K562 treated with DMSO at 1 percent for 12 hours (cell line): ENCODE results near the gene SIN3A. TPM values are rescaled to one million over a fixed set of nuclear protein-coding genes. Genes with fewer than 3 reads are reported as not detected.

Experiments used
- total RNA-seq: library from RNA; unstranded; fragments of 300-600 nt; gene quantifications from 2 replicates; pipeline ENCODE4 v1.2.3, GENCODE V29; 2022; ENCODE audit not compliant: insufficient read depth

SIN3A gene
- total RNA-seq, result 9.1 and 32.6 TPM in 2 replicates

DNA sequence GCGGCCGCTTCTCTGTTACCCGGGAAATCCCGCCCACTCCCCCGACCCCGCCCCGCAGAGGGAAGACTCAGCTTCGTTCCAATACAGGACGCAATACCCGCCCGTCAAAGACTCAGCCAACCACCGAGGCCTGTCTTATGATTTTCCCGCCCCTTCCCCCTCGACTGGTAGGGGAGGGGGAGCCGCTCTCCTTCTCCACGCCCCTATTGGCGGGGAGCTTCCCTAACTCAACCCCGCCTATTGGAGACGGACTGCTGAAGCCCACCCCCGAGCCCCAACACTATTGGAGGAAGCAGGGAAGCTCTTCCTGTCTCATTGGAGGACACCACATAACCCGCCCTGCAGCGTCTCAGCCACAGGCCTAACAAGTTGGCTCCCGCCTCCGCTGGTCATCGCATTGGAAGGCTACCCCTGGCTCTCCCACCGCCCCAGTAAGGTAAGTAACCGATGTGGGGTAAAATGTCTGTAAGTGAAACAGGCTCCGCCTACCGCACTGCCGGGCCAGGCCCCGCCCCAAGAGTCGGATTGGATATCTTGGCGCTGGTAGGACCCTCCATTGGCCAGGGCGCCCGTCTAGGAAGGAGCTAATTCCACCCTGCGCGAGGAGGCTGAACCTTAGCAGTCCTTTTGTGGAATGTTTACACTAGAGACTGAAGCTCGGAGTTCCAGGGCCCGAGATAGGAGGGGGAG, at the start of gene SIN3A:
Gene SIN3A (minus strand): TSS at position 17 of the 690 bp plus-strand sequence. CDS start 21,315 bp downstream, outside the sequence.

DNA sequence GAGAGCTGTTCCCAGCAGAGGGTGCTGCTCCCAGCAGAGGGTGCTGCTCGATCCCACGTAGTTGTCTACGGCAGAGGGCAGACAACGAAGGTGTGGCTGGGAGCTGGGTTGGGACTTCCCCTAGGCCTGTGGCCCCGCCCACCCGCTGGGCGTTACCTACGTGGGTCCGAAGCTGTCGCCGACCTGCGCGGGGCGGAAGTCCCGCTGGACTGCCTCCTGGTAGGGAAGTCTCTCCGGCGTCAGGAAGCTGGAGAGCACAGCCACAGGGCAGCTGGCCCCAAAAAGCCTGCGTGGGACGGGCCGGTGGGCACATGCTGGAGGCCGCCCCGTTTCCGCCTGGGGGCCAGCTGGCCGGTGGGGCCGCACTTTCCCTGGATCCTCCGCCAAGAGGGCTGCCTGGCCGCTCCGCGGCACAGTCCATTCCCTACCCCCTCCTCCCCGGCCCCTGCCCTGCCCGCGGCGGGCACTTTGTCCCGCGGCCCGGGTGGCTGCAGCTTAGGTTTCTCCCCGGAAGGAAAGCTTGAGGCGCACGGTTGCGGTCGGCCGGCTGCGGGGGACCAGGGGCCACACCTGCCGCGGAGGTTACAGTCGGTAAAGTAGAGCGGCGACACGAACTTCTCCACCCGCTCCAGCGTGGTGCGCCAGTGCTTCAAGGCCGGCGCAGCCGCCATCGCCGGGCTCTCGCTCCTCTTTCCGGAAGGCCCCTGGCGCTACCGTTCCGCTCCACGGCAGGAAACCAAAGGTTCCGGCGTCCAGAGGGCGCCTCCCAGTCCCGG, 83.4 kb downstream of the SIN3A start, which contains the start of gene MAN2C1:
Gene MAN2C1 (minus strand): TSS at position 695 of the 776 bp plus-strand sequence. CDS start 24 bp downstream, at position 671.

DNA sequence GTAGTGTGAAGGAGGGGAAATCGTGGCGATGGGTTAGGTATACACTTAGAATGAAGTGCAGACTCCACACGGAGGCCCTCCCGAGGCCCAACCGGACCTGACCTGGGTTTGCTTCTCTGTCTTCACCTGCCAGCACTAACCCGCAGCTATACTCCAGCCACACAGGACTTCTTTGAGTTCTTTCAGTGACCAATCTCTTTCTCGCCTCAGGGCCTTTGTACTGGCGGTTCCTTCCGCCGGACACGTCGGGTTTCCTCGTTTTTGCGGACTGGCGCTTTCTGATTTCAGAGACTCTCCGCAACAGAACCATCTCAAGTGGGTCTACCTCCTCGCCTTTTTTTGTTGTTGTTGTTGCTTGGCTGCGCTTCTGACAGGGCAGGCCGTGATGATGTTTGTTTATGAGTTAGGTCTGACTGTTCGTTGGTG, 104.7 kb downstream of the SIN3A start, which contains the start of gene NEIL1:
Gene NEIL1 (plus strand): TSS at position 244 of the 426 bp plus-strand sequence. CDS start 1,867 bp downstream, outside the sequence.

DNA sequence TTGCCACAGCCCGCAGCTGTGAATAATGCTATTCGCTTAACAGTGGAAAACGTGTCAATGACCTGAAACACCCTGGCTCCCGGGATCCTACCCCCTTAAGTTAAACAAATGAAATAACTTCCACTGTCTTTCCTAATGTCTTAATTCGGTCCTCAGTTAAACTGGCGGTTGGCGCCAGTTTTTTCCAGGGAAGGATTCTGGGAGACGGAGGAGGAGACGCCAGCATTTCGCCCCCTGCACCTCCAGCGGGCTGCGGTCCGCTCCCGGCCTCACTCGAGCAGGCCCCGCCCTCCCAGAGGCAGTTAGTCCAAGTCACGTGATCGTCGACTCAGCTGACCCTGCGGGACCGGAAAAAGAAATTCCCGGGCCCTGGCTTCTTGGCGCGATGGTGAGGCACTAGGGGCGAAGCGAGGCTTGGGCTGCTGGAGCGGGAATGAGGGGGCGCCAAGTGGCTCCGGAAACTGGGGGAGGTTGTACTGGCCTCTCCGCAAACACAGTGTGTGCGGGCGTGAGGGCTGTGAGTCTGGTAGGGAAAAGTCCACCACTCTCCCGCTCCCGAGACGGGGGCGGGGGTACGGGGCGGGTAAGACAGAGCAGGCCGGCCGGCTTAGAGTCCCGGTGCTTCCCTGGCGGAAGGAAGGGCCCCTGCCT, 115.7 kb downstream of the SIN3A start, which contains the start of gene COMMD4:
Gene COMMD4 (plus strand): TSS at position 359 of the 651 bp plus-strand sequence. CDS start 27 bp downstream, at position 386.

Other genes with a start within 250 kb of the SIN3A start
- 24.8 and 45.2 TPM in 2 replicates for gene C15orf39, start 249.8 kb downstream of the SIN3A start, total RNA-seq
- not detected in 2 replicates for gene GOLGA6C, start 193.4 kb downstream of the SIN3A start, total RNA-seq
- not detected in 2 replicates for gene GOLGA6D, start 168.9 kb downstream of the SIN3A start, total RNA-seq
- 77.0 and 101 TPM in 2 replicates for gene COMMD4, start 115.6 kb downstream of the SIN3A start, total RNA-seq
- 1.5 and 6.3 TPM in 2 replicates for gene NEIL1, start 104.7 kb downstream of the SIN3A start, total RNA-seq
- 36.6 and 70.2 TPM in 2 replicates for gene MAN2C1, start 83.1 kb downstream of the SIN3A start, total RNA-seq
- gene PTPN9, start 127.6 kb upstream of the SIN3A start, total RNA-seq, result 13.3 and 28.2 TPM in 2 replicates
- gene SNUPN, start 174.0 kb upstream of the SIN3A start, total RNA-seq, result 15.5 and 32.0 TPM in 2 replicates
- gene IMP3, start 188.5 kb upstream of the SIN3A start, total RNA-seq, result 191 and 208 TPM in 2 replicates
- gene SNX33, start 196.2 kb upstream of the SIN3A start, total RNA-seq, result 8.7 and 19.4 TPM in 2 replicates